Measurements from ENCODE around the gene AP1G2. TPM values are rescaled to one million over a fixed set of nuclear protein-coding genes. Genes with fewer than 3 reads are reported as not detected.
A peak's percentile ranks its signal among the peaks of the same experiment; 100 is the strongest.
"Not testable (repeated sequence)": the region's sequence is repeated elsewhere in the genome, so short reads cannot be mapped to it uniquely, and the experiment has no call there.

The AP1G2 gene
- total RNA-seq, 1 donor from 2014 or later: 53.2 TPM

DNA sequence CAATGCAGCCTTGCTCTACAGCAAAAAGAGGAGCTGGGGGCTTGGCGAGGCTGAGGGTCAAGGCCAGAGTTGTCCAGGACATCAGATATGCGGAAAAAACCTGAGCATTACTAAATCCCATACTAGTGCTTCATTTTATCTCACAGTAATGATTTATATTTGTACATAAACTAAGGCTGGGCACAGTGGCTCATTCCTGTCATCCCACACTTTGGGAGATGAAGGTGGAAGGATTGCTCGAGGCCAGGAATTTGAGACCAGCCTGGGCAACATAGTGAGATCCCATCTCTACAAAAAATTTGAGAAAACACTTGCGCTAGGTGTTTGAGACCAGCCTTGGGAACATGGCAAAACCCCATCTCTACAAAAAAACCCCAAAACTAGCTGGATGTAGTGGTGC, 22.6 kb upstream of the AP1G2 start:
- H3K27me3 Mint-ChIP-seq (ENCODE audit: low read depth): peaks cover 46% of the 10 kb centered on the region
- no peaks in the 10 kb centered on the region for H3K4me1 Mint-ChIP-seq

GRCh38 chr14:23589606-23590005, 22.0 kb upstream of the AP1G2 start:
- TF ChIP-seq CTCF (conservative IDR thresholded peaks at IDR 0.05): no peak
- Mint-ChIP-seq H3K4me3 (no peak overlapping the region), H3K36me3 (ENCODE audit: low read depth) (no peaks in the 10 kb centered on the region), H3K9me3 (peaks cover 9% of the 10 kb centered on the region), H3K4me1 (no peaks in the 10 kb centered on the region), H3K27me3 (ENCODE audit: low read depth) (peaks cover 41% of the 10 kb centered on the region), H3K27ac (ENCODE audit: unreplicated experiment) (no peak overlapping the region)
- DNase-seq (ENCODE audit: low read depth, low spot score): no peak

More for the DNA sequence above, 22.6 kb upstream of the AP1G2 start:
- no peak for TF ChIP-seq CTCF (conservative IDR thresholded peaks at IDR 0.05)
- no peaks in the 10 kb centered on the region for H3K36me3 Mint-ChIP-seq (ENCODE audit: low read depth)
- H3K9me3 Mint-ChIP-seq: peaks cover 9% of the 10 kb centered on the region
- no peak overlapping the region for H3K27ac Mint-ChIP-seq (ENCODE audit: unreplicated experiment)
- no peak overlapping the region for H3K4me3 Mint-ChIP-seq
- no peak for DNase-seq (ENCODE audit: low read depth, low spot score)

DNA sequence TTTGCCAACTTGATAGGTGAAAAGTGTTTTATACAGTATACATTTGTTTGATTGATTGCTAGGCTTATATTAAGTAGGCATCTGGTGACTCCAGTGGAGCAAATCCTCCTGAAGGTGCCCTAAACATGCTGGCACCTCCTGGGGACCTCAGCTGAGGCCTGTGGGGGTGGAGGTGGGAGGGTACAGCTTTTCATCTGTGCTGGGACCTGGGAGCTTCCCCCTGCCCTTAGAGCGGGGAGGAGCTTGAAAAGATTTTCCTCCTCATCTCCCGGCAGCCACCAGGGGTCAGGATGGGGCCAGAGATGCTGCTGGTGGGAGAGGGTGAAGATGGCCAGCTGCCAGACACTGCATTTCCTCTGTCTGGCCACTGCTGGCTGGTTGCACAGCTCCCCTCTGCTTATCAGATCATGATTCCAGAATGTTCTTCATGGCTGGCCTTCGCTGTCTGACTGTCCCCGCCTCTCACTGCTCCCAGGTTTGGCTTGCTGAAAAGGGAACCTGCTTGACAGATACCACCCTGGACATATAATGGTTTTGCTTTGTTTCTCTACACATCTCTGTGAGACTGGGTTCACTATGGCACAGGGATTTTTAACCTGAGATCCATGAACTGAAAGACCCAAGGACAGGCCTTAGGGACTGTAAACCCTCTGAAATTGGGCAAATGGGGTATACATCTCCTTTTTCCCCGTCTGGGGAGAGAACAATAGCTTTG, 21.4 kb upstream of the AP1G2 start:
- Mint-ChIP-seq H3K27ac (ENCODE audit: unreplicated experiment) (no peak overlapping the region), H3K4me1 (no peaks in the 10 kb centered on the region), H3K4me3 (no peak overlapping the region), H3K36me3 (ENCODE audit: low read depth) (no peaks in the 10 kb centered on the region), H3K9me3 (peaks cover 9% of the 10 kb centered on the region), H3K27me3 (ENCODE audit: low read depth) (peaks cover 43% of the 10 kb centered on the region)
- TF ChIP-seq CTCF (conservative IDR thresholded peaks at IDR 0.05): peak; percentile 89
- peak; percentile 78 for DNase-seq (ENCODE audit: low read depth, low spot score)

DNA sequence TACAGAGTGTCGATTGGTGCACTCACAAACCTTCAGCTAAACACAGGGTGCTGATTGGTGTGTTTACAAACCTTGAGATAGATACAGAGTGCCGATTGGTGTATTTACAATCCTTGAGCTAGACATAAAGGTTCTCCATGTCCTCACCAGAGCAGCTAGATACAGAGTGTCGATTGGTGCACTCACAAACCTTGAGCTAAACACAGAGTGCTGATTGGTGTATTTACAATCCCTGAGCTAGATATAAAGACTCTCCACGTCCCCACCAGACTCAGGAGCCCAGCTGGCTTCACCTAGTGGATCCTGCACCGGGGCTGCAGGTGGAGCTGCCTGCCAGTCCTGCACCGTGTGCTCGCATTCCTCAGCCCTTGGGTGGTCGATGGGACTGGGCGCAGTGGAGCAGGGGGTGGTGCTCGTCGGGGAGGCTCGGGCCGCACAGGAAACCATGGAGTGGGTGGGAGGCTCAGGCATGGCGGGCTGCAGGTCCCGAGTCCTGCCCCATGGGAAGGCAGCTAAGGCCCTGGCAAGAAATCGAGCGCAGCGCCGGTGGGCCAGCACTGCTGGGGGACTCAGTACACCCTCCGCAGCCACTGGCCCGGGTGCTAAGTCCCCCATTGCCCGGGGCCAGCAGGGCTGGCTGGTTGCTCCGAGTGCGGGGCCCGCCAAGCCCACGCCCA, 17.1 kb upstream of the AP1G2 start:
- not testable (repeated sequence) for H3K36me3 Mint-ChIP-seq (ENCODE audit: low read depth); H3K4me1 Mint-ChIP-seq; H3K4me3 Mint-ChIP-seq; H3K27ac Mint-ChIP-seq (ENCODE audit: unreplicated experiment); DNase-seq (ENCODE audit: low read depth, low spot score); H3K9me3 Mint-ChIP-seq
- peaks cover 58% of the 10 kb centered on the region for H3K27me3 Mint-ChIP-seq (ENCODE audit: low read depth)

DNA sequence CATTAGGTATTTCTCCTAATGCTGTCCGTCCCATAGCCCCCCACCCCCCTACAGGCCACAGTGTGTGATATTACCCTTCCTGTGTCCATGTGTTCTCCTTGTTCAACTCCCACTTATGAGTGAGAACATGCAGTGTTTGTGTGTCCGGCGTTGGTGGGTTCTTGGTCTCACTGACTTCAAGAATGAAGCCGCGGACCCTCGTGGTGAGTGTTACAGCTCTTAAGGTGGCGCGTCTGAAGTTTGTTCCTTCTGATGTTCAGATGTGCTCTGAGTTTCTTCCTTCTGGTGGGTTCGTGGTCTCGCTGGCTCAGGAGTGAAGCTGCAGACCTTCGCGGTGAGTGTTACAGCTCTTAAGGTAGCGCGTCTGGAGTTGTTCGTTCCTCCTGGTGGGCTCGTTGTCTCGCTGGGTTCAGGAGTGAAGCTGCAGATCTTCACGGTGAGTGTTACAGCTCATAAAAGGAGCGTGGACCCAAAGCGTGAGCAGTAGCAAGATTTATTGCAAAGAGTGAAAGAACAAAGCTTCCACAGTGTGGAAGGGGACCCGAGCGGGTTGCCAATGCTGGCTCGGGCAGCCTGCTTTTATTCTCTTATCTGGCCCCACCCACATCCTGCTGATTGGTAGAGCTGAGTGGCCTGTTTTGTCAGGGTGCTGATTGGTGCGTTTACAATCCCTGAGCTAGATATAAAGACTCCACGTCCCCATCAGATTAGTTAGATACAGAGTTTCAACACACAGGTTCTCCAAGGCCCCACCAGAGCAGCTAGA, 16.4 kb upstream of the AP1G2 start:
- not testable (repeated sequence) for H3K9me3 Mint-ChIP-seq; H3K36me3 Mint-ChIP-seq (ENCODE audit: low read depth); H3K4me1 Mint-ChIP-seq; H3K4me3 Mint-ChIP-seq; DNase-seq (ENCODE audit: low read depth, low spot score); H3K27ac Mint-ChIP-seq (ENCODE audit: unreplicated experiment)
- H3K27me3 Mint-ChIP-seq (ENCODE audit: low read depth): peaks cover 63% of the 10 kb centered on the region

- H3K27ac Mint-ChIP-seq (ENCODE audit: unreplicated experiment): no peak overlapping the region
- no peak for TF ChIP-seq CTCF (conservative IDR thresholded peaks at IDR 0.05)
- DNase-seq (ENCODE audit: low read depth, low spot score): no peak
- H3K4me3 Mint-ChIP-seq: no peak overlapping the region
- peaks cover 8% of the 10 kb centered on the region for H3K4me1 Mint-ChIP-seq
- peaks cover 6% of the 10 kb centered on the region for H3K9me3 Mint-ChIP-seq
- H3K36me3 Mint-ChIP-seq (ENCODE audit: low read depth): no peaks in the 10 kb centered on the region
- H3K27me3 Mint-ChIP-seq (ENCODE audit: low read depth): peaks cover 65% of the 10 kb centered on the region
Measured at GRCh38 chr14:23582906-23583760, 15.5 kb upstream of the AP1G2 start.

Measured in neural crest cell (in vitro differentiated cells).